ENCODE results near the gene JUN.

Gene JUN

DNA sequence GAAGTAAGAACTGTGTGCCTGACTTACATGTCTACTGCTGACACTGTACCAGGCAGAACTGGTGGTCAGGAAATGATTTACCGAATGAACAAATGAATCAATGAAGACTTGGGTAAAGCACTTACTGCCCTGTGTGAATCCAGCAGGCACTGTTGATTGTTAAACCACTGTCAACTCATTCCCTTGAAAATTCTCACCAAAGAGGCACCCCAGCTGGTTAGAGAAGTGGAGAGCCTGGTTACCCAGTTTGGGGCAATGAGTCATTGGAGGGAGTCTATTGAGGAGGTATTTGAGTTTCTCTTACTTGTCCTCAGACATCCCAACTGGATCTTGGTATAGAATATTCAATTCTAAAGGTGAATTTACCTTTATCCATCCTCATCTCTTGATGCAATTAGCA, 34.2 kb downstream of the JUN start:
- H3K9me3 ChIP-seq (ENCODE audit: control insufficient read depth in 1 of 2, low read length in 2 of 2) = no peaks in the 10 kb centered on the region
- H3K4me3 ChIP-seq (ENCODE audit: low read depth in 1 of 2, low read length in 2 of 2) = no peak overlapping the region
- H3K36me3 ChIP-seq (ENCODE audit: control insufficient read depth in 1 of 2, insufficient read depth in 2 of 2, low read length in 2 of 2) = no peaks in the 10 kb centered on the region
- H3K4me1 ChIP-seq (ENCODE audit: control insufficient read depth in 1 of 2, insufficient read depth in 2 of 2, low read length in 2 of 2) = no peaks in the 10 kb centered on the region
- H3K27ac ChIP-seq (ENCODE audit: low read length) = no peak overlapping the region
- H3K27me3 ChIP-seq (ENCODE audit: low read depth, low read length) = no peaks in the 10 kb centered on the region

DNA sequence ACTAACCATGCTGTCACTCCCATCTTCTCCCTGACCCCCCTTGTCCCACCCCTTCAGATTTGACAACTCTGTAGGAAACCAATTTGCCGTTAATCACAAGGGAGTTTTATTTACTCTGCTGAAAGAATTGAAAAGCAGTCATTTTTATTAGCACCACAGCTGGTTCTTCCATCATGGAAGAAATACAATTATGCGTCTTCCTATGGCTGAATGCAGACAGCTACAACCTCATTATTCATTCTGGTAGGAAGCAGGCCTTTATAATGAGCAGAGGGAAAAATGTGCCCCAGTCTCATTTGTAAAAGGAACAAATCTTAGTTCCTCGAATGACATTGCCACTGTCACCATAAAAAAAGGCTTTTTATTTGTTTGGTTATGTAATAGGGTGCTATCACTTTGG, 35.2 kb downstream of the JUN start:
- no peaks in the 10 kb centered on the region for H3K27me3 ChIP-seq (ENCODE audit: low read depth, low read length)

GRCh38 chr1:58746757-58747156, 37.1 kb downstream of the JUN start:
- Histone ChIP-seq H3K27me3 (ENCODE audit: low read depth, low read length) (no peaks in the 10 kb centered on the region), H3K4me1 (ENCODE audit: control insufficient read depth in 1 of 2, insufficient read depth in 2 of 2, low read length in 2 of 2) (no peaks in the 10 kb centered on the region), H3K36me3 (ENCODE audit: control insufficient read depth in 1 of 2, insufficient read depth in 2 of 2, low read length in 2 of 2) (no peaks in the 10 kb centered on the region), H3K4me3 (ENCODE audit: low read depth in 1 of 2, low read length in 2 of 2) (no peak overlapping the region), H3K9me3 (ENCODE audit: control insufficient read depth in 1 of 2, low read length in 2 of 2) (no peaks in the 10 kb centered on the region), H3K27ac (ENCODE audit: low read length) (no peak overlapping the region)

More for the DNA sequence above, 35.2 kb downstream of the JUN start:
- Histone ChIP-seq H3K9me3 (ENCODE audit: control insufficient read depth in 1 of 2, low read length in 2 of 2) (no peaks in the 10 kb centered on the region), H3K27ac (ENCODE audit: low read length) (no peak overlapping the region), H3K4me1 (ENCODE audit: control insufficient read depth in 1 of 2, insufficient read depth in 2 of 2, low read length in 2 of 2) (no peaks in the 10 kb centered on the region), H3K36me3 (ENCODE audit: control insufficient read depth in 1 of 2, insufficient read depth in 2 of 2, low read length in 2 of 2) (no peaks in the 10 kb centered on the region), H3K4me3 (ENCODE audit: low read depth in 1 of 2, low read length in 2 of 2) (no peak overlapping the region)

- no peaks in the 10 kb centered on the region for H3K27me3 ChIP-seq (ENCODE audit: low read depth, low read length)
- H3K4me3 ChIP-seq (ENCODE audit: low read depth in 1 of 2, low read length in 2 of 2) = no peak overlapping the region
- no peaks in the 10 kb centered on the region for H3K36me3 ChIP-seq (ENCODE audit: control insufficient read depth in 1 of 2, insufficient read depth in 2 of 2, low read length in 2 of 2)
- no peaks in the 10 kb centered on the region for H3K4me1 ChIP-seq (ENCODE audit: control insufficient read depth in 1 of 2, insufficient read depth in 2 of 2, low read length in 2 of 2)
- no peaks in the 10 kb centered on the region for H3K9me3 ChIP-seq (ENCODE audit: control insufficient read depth in 1 of 2, low read length in 2 of 2)
- H3K27ac ChIP-seq (ENCODE audit: low read length) = no peak overlapping the region
Observed at GRCh38 chr1:58746182-58746581, 37.7 kb downstream of the JUN start.

DNA sequence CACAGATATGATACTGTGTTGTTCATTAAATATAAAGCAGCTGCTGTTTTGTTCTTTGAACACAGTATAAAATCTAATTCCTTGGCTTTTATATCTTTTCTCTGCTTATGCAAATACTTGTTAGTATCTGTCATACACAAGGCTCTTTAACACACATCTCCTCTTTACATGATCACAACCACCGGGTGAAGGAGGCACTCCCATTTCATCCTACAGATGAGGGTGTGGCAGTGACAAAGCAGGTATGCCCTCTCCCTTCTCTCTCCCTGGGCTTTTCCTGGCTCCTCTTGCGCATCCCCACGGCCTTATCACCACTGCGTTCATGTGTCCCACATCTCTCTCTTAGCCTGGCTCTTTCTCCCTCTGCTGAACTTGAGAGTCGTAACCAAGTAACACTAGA, 38.2 kb downstream of the JUN start:
- Histone ChIP-seq H3K27ac (ENCODE audit: low read length) (no peak overlapping the region), H3K9me3 (ENCODE audit: control insufficient read depth in 1 of 2, low read length in 2 of 2) (no peaks in the 10 kb centered on the region), H3K27me3 (ENCODE audit: low read depth, low read length) (no peaks in the 10 kb centered on the region), H3K36me3 (ENCODE audit: control insufficient read depth in 1 of 2, insufficient read depth in 2 of 2, low read length in 2 of 2) (no peaks in the 10 kb centered on the region), H3K4me3 (ENCODE audit: low read depth in 1 of 2, low read length in 2 of 2) (no peak overlapping the region), H3K4me1 (ENCODE audit: control insufficient read depth in 1 of 2, insufficient read depth in 2 of 2, low read length in 2 of 2) (no peaks in the 10 kb centered on the region)

- Histone ChIP-seq H3K9me3 (ENCODE audit: control insufficient read depth in 1 of 2, low read length in 2 of 2) (no peaks in the 10 kb centered on the region), H3K4me3 (ENCODE audit: low read depth in 1 of 2, low read length in 2 of 2) (no peak overlapping the region), H3K36me3 (ENCODE audit: control insufficient read depth in 1 of 2, insufficient read depth in 2 of 2, low read length in 2 of 2) (no peaks in the 10 kb centered on the region), H3K4me1 (ENCODE audit: control insufficient read depth in 1 of 2, insufficient read depth in 2 of 2, low read length in 2 of 2) (no peaks in the 10 kb centered on the region), H3K27ac (ENCODE audit: low read length) (no peak overlapping the region), H3K27me3 (ENCODE audit: low read depth, low read length) (no peaks in the 10 kb centered on the region)
Observed at GRCh38 chr1:58745117-58745516, 38.7 kb downstream of the JUN start.

DNA sequence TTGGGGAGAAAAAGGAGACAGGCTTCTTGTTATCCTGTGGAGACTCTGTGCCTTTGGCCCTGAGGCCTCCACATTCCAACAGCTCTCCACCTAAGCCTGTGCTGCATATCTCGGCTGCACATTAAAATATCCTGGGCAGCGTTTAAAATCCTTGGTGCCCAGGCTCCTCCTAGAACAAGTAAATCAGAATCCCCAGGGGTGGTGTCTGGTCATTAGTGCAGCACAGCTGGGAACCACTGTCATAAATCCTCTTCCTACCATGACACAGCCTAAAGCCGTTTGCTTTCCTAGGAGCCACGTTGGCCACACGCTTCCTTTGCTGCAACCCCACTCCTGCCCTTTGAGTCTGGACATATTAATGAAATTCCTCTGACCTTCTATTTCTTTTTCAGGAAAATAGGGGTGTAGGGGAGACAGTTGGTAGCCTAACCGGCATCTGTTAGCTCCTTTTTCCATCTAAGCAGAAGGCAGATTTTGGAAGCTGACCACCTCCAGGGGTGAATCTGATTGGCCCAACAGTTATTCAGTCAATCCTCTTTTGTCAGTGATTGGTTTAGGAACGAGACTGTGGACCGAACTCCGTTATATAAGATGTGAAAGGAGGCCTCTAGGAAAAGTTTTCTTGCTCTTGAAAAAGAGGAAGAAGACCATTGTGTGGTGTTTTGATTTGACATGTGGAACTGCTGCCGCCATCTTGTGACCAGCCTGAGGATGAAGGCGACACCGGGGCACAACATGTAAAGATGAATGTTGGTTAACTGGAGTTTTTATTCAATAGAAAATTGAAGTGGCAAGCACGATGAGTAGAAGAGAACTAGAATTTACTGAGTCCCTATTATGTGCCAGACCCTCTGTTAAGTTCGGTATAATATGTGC, 41.9 kb downstream of the JUN start:
- Histone ChIP-seq H3K27me3 (ENCODE audit: low read depth, low read length) (no peaks in the 10 kb centered on the region), H3K9me3 (ENCODE audit: control insufficient read depth in 1 of 2, low read length in 2 of 2) (no peaks in the 10 kb centered on the region), H3K4me3 (ENCODE audit: low read depth in 1 of 2, low read length in 2 of 2) (no peak overlapping the region), H3K36me3 (ENCODE audit: control insufficient read depth in 1 of 2, insufficient read depth in 2 of 2, low read length in 2 of 2) (no peaks in the 10 kb centered on the region), H3K27ac (ENCODE audit: low read length) (no peak overlapping the region), H3K4me1 (ENCODE audit: control insufficient read depth in 1 of 2, insufficient read depth in 2 of 2, low read length in 2 of 2) (no peaks in the 10 kb centered on the region)

DNA sequence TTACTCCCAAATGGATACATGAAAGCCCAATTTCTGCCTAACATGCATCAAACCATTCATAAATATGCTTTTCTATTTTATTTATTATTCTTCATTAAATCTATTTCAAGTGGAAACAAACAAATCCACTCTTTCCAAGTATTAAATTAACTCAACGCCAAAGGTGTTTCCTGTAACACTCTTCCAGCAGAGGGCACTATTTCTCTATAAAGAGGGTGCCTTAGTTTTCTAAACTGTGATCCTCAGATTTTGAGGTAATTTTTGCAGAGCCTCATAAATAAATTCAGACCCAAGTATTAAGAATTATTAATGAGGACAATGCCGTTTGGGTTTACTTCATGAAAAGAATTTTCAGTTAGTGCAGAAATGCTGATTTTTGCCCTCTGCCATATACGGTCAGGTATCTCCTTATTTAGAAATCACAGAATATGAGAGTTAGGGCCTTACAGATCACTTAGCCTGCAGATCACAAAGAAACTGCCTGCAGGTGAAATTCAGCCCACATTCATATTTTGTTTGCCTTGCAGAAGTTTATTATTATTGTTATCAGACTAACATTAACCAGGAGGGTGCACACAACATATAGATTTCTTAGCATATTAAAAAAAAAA, 43.9 kb downstream of the JUN start:
- no peaks in the 10 kb centered on the region for H3K36me3 ChIP-seq (ENCODE audit: control insufficient read depth in 1 of 2, insufficient read depth in 2 of 2, low read length in 2 of 2)
- H3K4me3 ChIP-seq (ENCODE audit: low read depth in 1 of 2, low read length in 2 of 2) = no peak overlapping the region
- H3K27me3 ChIP-seq (ENCODE audit: low read depth, low read length) = no peaks in the 10 kb centered on the region
- H3K4me1 ChIP-seq (ENCODE audit: control insufficient read depth in 1 of 2, insufficient read depth in 2 of 2, low read length in 2 of 2) = no peaks in the 10 kb centered on the region
- no peaks in the 10 kb centered on the region for H3K9me3 ChIP-seq (ENCODE audit: control insufficient read depth in 1 of 2, low read length in 2 of 2)
- H3K27ac ChIP-seq (ENCODE audit: low read length) = no peak overlapping the region

DNA sequence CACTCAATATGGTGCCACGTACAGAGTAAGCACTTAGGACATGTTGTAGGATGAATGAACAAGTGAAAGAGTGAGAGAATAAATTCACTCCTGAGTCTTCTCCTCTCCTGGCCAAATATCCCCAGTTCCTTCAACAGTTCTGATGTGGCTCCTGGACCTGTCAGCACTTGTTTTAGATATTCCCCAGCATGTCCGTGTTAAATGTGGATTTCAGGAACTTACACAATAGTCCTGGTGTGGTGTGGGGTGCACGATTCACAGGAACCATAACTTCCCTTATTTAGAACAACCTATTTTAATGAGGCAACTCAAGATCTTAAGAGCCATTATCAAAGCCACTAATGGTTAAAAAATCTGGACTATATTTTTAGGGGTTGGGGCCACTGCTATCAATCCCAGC, 45.0 kb downstream of the JUN start:
- Histone ChIP-seq H3K27me3 (ENCODE audit: low read depth, low read length) (no peaks in the 10 kb centered on the region), H3K27ac (ENCODE audit: low read length) (no peak overlapping the region), H3K4me1 (ENCODE audit: control insufficient read depth in 1 of 2, insufficient read depth in 2 of 2, low read length in 2 of 2) (no peaks in the 10 kb centered on the region), H3K4me3 (ENCODE audit: low read depth in 1 of 2, low read length in 2 of 2) (no peak overlapping the region), H3K36me3 (ENCODE audit: control insufficient read depth in 1 of 2, insufficient read depth in 2 of 2, low read length in 2 of 2) (no peaks in the 10 kb centered on the region), H3K9me3 (ENCODE audit: control insufficient read depth in 1 of 2, low read length in 2 of 2) (no peaks in the 10 kb centered on the region)

DNA sequence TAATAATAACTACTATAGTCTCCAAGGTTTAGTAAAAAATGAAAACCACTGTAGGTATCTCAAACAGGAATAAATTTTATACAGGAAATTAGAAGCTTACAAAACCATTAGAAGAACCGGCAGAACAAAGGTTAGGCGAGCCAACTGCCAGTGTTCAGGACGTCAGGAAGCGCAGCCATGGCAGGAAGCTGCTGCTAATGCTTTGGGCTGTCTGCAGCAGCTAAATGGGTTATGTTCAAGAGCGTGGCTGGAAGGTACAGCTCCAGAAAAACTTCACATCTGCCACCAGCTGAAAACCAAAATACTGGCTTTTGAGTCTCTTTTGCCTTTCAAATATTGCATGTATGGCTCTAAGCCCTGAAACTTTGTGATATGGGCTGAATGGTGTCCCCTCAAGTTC, 48.3 kb downstream of the JUN start:
- no peaks in the 10 kb centered on the region for H3K27me3 ChIP-seq (ENCODE audit: low read depth, low read length)
- H3K4me3 ChIP-seq (ENCODE audit: low read depth in 1 of 2, low read length in 2 of 2) = no peak overlapping the region
- H3K27ac ChIP-seq (ENCODE audit: low read length) = no peak overlapping the region
- no peaks in the 10 kb centered on the region for H3K9me3 ChIP-seq (ENCODE audit: control insufficient read depth in 1 of 2, low read length in 2 of 2)
- H3K4me1 ChIP-seq (ENCODE audit: control insufficient read depth in 1 of 2, insufficient read depth in 2 of 2, low read length in 2 of 2) = peaks cover 0 to 4% of the 10 kb centered on the region in 2 donors
- H3K36me3 ChIP-seq (ENCODE audit: control insufficient read depth in 1 of 2, insufficient read depth in 2 of 2, low read length in 2 of 2) = no peaks in the 10 kb centered on the region

DNA sequence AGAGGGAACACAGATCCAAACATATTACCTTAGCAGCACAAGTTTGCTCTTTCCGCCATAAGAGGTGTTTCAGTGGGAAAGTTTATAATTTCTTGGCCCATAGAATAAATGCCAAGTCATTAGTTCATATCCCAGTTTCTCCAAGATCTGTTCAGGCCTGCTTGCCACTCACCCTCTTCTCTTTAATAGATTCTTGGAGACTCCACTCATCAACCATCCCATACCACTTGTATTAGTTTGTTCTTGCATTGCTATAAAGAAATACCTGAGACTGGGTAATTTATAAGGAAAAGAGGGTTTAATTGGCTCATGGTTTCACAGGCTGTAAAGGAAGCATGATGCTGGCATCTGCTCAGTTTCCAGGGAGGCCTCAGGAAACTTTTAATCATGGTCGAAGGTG, 49.2 kb downstream of the JUN start:
- H3K27ac ChIP-seq (ENCODE audit: low read length) = no peak overlapping the region
- H3K36me3 ChIP-seq (ENCODE audit: control insufficient read depth in 1 of 2, insufficient read depth in 2 of 2, low read length in 2 of 2) = no peaks in the 10 kb centered on the region
- no peaks in the 10 kb centered on the region for H3K27me3 ChIP-seq (ENCODE audit: low read depth, low read length)
- no peaks in the 10 kb centered on the region for H3K9me3 ChIP-seq (ENCODE audit: control insufficient read depth in 1 of 2, low read length in 2 of 2)
- H3K4me1 ChIP-seq (ENCODE audit: control insufficient read depth in 1 of 2, insufficient read depth in 2 of 2, low read length in 2 of 2) = peaks cover 0 to 4% of the 10 kb centered on the region in 2 donors
- no peak overlapping the region for H3K4me3 ChIP-seq (ENCODE audit: low read depth in 1 of 2, low read length in 2 of 2)
